ENCODE data around the gene ESAM.

Gene ESAM

GRCh38 chr11:124800226-124800929 is 38.3 kb upstream of the ESAM start, which contains the start of gene MSANTD2 (continued):
- peak; percentile 71 for TF ChIP-seq ZNF692 (tag by site-specific recombination; IDR thresholded peaks at IDR 0.05)
- no peak for TF ChIP-seq ZNF433 (tag by site-specific recombination; IDR thresholded peaks at IDR 0.05; ENCODE audit: low read depth)
- TF ChIP-seq, protein P1, sequence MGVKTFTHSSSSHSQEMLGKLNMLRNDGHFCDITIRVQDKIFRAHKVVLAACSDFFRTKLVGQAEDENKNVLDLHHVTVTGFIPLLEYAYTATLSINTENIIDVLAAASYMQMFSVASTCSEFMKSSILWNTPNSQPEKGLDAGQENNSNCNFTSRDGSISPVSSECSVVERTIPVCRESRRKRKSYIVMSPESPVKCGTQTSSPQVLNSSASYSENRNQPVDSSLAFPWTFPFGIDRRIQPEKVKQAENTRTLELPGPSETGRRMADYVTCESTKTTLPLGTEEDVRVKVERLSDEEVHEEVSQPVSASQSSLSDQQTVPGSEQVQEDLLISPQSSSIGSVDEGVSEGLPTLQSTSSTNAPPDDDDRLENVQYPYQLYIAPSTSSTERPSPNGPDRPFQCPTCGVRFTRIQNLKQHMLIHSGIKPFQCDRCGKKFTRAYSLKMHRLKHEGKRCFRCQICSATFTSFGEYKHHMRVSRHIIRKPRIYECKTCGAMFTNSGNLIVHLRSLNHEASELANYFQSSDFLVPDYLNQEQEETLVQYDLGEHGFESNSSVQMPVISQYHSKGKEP (tag by site-specific recombination; IDR thresholded peaks at IDR 0.05): no peak
- peak; percentile 52 for TF ChIP-seq YY1 (tag by site-specific recombination; IDR thresholded peaks at IDR 0.05)
- no peak for TF ChIP-seq ZNF266 (tag by site-specific recombination; IDR thresholded peaks at IDR 0.05; ENCODE audit: low read depth)
- TF ChIP-seq ZNF658 (tag by site-specific recombination; IDR thresholded peaks at IDR 0.05): no peak
- TF ChIP-seq ZNF747 (tag by site-specific recombination; IDR thresholded peaks at IDR 0.05): no peak
- TF ChIP-seq ZBTB11 (tag by site-specific recombination; conservative IDR thresholded peaks at IDR 0.05; ENCODE audit: low read depth): peak; percentile 93
- TF ChIP-seq, protein P2, sequence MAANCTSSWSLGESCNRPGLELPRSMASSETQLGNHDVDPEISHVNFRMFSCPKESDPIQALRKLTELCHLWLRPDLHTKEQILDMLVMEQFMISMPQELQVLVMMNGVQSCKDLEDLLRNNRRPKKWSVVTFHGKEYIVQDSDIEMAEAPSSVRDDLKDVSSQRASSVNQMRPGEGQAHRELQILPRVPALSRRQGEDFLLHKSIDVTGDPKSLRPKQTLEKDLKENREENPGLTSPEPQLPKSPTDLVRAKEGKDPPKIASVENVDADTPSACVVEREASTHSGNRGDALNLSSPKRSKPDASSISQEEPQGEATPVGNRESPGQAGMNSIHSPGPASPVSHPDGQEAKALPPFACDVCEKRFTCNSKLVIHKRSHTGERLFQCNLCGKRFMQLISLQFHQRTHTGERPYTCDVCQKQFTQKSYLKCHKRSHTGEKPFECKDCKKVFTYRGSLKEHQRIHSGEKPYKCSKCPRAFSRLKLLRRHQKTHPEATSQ (tag by site-specific recombination; IDR thresholded peaks at IDR 0.05): peak; percentile 71; the same call in 1 of the 2 replicates
- TF ChIP-seq TCF7L2 (IDR thresholded peaks at IDR 0.05; ENCODE audit: borderline replicate concordance, low read depth, low read length): no peak
- TF ChIP-seq ZNF791 (tag by site-specific recombination; IDR thresholded peaks at IDR 0.05): no peak
- no peak for TF ChIP-seq ZNF174 (tag by site-specific recombination; IDR thresholded peaks at IDR 0.05)
- TF ChIP-seq ZNF473 (tag by site-specific recombination; IDR thresholded peaks at IDR 0.05): no peak
- peak; percentile 82 for TF ChIP-seq ZBTB8A (tag by site-specific recombination; IDR thresholded peaks at IDR 0.05)
- TF ChIP-seq KLF17 (tag by site-specific recombination; IDR thresholded peaks at IDR 0.05): no peak
- no peak for TF ChIP-seq ZNF202 (tag by site-specific recombination; IDR thresholded peaks at IDR 0.05; ENCODE audit: borderline replicate concordance)
- TF ChIP-seq ZNF560 (tag by site-specific recombination; IDR thresholded peaks at IDR 0.05; ENCODE audit: borderline replicate concordance): no peak
- no peak for TF ChIP-seq SALL2 (tag by site-specific recombination; IDR thresholded peaks at IDR 0.05; ENCODE audit: borderline replicate concordance)
- no peak for TF ChIP-seq ZNF623 (tag by site-specific recombination; IDR thresholded peaks at IDR 0.05)
- no peak for TF ChIP-seq ZBTB21 (tag by site-specific recombination; IDR thresholded peaks at IDR 0.05)
- no peak for TF ChIP-seq ZNF404 (tag by site-specific recombination; IDR thresholded peaks at IDR 0.05)
- TF ChIP-seq ZNF660 (tag by site-specific recombination; IDR thresholded peaks at IDR 0.05): peak; percentile 39; the same call in 1 of the 2 replicates
- TF ChIP-seq ZNF19 (tag by site-specific recombination; IDR thresholded peaks at IDR 0.05; ENCODE audit: low read depth): no peak
- TF ChIP-seq ZBTB17 (tag by site-specific recombination; IDR thresholded peaks at IDR 0.05): peak; percentile 75
- no peak for TF ChIP-seq ZNF677 (tag by site-specific recombination; IDR thresholded peaks at IDR 0.05)
- TF ChIP-seq ZBTB7A (tag by site-specific recombination; IDR thresholded peaks at IDR 0.05; ENCODE audit: low read depth): no peak
- TF ChIP-seq HOXA7 (CRISPR knock-in tag; IDR thresholded peaks at IDR 0.05; ENCODE audit: borderline replicate concordance): no peak
- peak; percentile 70 for TF ChIP-seq SP3 (tag by site-specific recombination; IDR thresholded peaks at IDR 0.05)
- TF ChIP-seq, protein P3, sequence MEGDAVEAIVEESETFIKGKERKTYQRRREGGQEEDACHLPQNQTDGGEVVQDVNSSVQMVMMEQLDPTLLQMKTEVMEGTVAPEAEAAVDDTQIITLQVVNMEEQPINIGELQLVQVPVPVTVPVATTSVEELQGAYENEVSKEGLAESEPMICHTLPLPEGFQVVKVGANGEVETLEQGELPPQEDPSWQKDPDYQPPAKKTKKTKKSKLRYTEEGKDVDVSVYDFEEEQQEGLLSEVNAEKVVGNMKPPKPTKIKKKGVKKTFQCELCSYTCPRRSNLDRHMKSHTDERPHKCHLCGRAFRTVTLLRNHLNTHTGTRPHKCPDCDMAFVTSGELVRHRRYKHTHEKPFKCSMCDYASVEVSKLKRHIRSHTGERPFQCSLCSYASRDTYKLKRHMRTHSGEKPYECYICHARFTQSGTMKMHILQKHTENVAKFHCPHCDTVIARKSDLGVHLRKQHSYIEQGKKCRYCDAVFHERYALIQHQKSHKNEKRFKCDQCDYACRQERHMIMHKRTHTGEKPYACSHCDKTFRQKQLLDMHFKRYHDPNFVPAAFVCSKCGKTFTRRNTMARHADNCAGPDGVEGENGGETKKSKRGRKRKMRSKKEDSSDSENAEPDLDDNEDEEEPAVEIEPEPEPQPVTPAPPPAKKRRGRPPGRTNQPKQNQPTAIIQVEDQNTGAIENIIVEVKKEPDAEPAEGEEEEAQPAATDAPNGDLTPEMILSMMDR (tag by site-specific recombination; IDR thresholded peaks at IDR 0.05): peak; percentile 10; the same call in 1 of the 2 replicates
- no peak for TF ChIP-seq ZNF48 (tag by site-specific recombination; IDR thresholded peaks at IDR 0.05)
